T-helper 2 cell treated with Interferon-gamma antibody and Interleukin-4, amounts not matched to agents 100 ng/mL and 5 ng/mL, for 36 hours (primary cell): ENCODE results near the gene ABCC8. TPM values are rescaled to one million over a fixed set of nuclear protein-coding genes. Genes with fewer than 3 reads are reported as not detected.

Source experiments
- intact Hi-C: fragments of 100-400 bp; cut with micrococcal nuclease; formaldehyde crosslinking; loops from one replicate; pipeline ENCODE4 v1.15.1; 2023
- total RNA-seq: library from RNA; stranded (reverse); gene quantifications from 2 replicates; pipeline ENCODE4 v1.2.3, GENCODE V29; 2022

The ABCC8 gene
- total RNA-seq, result 0.50 and 1.3 TPM in 2 replicates

GRCh38 chr11:17476317-17477083 lies at the start of gene ABCC8:
ABCC8 (minus strand) TSS chr11:17476845; CDS start chr11:17476776, 69 bp downstream.
- intact Hi-C loops, result no loop called here

DNA sequence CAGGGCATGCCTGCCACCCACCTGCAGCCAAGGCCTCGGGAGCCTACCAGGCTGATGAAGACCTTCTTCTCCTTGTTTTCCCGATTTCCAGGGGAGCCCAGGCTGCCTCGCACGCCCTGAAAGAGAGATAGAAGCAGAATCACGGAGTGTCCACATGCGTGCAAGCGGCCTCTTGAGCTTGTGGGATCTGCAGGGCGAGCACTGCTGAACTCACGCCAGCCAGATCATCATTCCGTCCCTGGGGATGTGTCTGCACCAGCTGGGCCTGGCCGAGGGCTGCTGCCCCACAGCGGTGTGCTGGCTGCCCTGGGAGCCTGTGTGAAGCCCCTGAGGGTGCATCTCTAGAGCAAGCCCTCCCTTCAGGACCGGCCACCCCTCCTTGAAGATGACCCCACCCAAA lies 49.7 kb upstream of the ABCC8 start:
- intact Hi-C loops, result no loop called here

GRCh38 chr11:17525570-17525969 lies 48.9 kb upstream of the ABCC8 start:
- intact Hi-C loops, result no loop called here

DNA sequence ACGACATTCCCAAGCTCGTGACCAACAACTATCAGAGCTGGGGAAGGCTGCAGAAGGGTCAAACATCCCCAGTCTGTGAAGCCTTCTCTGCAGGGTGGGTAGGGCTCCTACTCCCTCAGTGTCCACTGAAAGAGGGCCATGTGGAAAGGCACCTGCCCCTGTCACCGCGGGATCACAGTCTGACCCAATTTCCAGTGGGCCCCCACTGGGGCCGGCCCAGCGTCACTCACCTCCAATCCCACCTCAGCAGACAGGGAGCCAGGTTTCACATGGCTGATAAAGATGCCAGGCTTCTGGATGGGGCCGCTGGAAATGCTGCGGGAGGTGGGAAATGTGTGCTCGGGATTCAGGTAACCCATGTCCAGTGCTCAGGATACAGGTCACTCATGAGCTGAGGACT lies 47.6 kb upstream of the ABCC8 start:
- intact Hi-C loops, result no loop called here

GRCh38 chr11:17522655-17523054 lies 46.0 kb upstream of the ABCC8 start:
- intact Hi-C loops, result no loop called here

DNA sequence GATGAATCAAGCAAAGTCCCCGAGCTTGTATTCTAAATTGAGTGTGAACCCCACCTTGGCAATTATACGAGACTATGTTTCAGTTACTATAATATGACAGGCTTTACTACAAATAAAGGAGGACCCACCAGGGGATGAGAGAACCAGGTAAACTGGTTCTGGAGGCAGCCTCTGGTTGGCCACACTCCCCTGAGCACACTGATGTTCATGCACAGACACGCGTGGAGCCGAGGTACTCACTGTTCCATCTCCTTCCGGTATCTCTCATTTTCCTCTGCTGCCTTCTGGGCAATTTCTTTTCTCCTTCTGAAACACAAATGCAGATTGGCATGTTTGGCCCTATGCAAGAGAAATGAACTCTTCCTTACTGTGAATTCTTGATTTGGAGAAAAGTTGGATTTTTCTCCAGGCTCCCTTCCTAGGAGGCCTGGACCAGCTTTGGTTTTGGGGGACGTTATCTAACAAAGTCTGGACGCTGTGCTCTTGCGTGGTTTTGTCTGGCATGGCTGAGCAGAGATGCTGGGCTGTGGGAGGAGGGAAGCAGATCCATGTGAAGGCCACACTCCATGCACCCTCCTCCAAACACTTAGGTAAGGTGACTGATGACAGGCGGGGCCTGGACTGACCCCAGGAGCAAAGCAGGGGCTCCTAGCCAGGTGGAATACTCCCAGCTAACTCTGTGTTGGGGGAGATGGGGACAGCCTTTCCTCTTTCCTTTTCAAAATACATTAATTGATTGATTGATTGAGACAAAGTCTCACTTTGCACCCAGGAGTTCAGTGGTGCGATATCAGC lies 44.7 kb upstream of the ABCC8 start:
- intact Hi-C loops, result no loop called here

- intact Hi-C loops, result no loop called here
Observed at GRCh38 chr11:17519061-17519885, 42.6 kb upstream of the ABCC8 start.

GRCh38 chr11:17518366-17518765 lies 41.7 kb upstream of the ABCC8 start:
- intact Hi-C loops, result no loop called here

- intact Hi-C loops, result no loop called here
Observed at GRCh38 chr11:17517186-17517585, 40.5 kb upstream of the ABCC8 start.

GRCh38 chr11:17516551-17517150 lies 40.0 kb upstream of the ABCC8 start:
- intact Hi-C loops, result no loop called here

GRCh38 chr11:17515443-17516176 lies 39.0 kb upstream of the ABCC8 start:
- intact Hi-C loops, result no loop called here

DNA sequence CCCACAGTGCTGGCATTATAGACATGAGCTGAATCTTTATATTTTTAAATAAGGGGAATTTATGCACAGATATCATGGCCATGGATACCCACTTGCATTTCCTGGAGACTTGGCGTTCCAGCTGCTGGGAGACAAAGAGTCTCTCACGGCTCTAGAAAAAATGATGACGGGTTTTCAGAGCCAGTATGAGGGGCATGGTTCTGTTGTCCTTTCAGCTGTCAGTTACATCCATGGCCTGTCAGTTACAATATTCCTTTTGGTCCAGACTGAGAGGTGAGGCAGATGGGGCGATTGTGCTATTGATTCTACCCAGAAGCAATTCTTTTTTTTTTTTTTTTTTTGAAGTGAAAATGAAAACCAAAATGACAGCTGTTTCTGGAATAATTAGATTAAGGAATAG lies 37.8 kb upstream of the ABCC8 start:
- intact Hi-C loops, result no loop called here

GRCh38 chr11:17513853-17514252 lies 37.2 kb upstream of the ABCC8 start:
- intact Hi-C loops, result no loop called here

GRCh38 chr11:17512101-17512500 lies 35.5 kb upstream of the ABCC8 start:
- intact Hi-C loops, result no loop called here

DNA sequence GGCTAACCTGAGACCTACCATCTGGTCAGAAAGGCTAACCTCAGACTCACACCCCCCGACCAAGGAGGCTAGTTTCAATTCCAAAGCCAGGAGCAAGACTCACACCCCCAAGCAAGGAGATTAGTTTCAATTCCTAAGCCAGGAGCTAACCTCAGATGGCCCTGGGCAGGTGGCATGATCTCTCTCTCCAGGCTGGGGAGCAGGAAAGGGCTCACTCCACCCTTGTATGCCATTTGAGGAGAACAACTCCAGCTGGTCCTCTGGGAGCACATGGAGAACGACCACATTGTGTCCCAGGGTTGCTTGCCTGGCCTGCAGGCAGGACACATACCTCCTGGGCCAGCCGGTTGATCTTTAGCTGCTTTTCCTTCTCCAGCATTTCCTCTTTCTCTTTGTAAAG lies 34.9 kb upstream of the ABCC8 start:
- intact Hi-C loops, result no loop called here

DNA sequence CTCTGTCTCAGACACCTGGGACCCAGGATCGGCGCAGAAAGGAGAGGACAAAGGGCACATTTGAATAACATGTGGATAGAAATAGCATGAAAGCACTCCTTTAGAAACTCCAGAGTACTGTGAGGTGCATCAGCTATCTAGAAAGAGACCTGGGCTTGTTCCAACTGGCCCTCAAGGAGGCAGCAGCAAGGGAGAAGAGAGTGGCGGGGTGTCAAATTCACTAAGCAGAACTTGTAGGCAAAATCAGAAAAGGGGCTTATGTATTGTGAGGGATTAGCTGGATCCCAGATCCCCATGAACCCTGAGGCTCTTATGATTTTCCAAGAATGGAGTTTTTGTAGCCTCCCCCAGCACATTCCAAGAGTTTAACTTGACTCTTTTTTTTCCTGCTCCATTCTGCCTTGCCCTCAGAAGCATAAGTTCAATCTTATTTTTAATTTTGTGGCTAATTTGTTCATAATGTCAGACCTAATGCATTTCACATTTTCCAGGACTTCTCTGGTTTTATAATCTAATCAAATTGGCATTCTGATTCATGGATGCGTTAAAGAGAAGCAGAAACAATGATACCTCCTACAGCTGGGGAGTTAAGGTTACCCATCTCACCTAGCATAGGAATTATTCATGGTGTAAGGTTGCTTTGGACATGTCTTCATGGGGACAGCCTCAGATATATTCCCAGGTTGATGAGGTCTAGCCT lies 34.0 kb upstream of the ABCC8 start:
- intact Hi-C loops, result no loop called here

DNA sequence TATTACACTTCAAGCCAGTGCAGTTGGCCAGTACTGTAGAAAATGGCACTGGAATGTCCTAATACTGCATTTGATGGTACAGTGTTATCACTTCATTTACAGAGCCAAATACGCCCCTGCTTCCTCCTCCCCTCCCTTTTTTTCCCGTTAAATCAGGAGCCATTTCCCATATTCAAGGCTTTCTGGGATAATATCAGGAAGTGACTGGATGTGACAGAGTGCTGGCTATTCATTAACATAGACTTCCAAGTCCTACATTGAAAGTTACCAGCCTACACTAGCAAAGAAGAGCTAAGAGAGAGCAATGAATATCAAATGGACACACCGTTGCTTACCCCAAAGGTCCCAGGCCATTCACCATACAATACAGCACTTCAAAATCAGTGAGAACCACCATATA lies 32.1 kb upstream of the ABCC8 start:
- intact Hi-C loops, result loop anchor here (10.0 kb wide), 1 partner anchor 434 kb away; the partner anchor contains the start of gene RPS13

DNA sequence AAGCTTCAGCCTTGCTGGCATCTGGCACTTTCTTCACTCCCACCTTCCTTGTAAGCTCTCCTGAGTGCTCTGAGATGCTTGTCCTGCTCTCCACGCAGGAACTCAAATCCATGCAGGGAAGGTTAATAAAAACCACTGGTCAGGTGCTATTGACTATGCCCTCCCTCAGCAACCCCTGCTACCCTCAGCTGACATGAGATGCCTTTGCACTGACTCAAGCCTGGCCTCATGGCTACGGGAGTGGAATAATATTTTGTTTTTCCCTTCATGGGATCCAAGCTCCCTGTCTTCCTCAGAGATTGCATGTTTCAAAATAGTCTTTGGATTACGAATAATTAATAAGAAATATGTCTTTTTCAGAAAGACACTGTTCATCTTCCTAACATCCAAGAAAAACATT lies 31.7 kb upstream of the ABCC8 start:
- intact Hi-C loops, result loop anchor here (10.0 kb wide), 1 partner anchor 434 kb away; the partner anchor contains the start of gene RPS13

GRCh38 chr11:17507773-17508172 lies 31.1 kb upstream of the ABCC8 start:
- intact Hi-C loops, result loop anchor here (10.0 kb wide), 1 partner anchor 433 kb away; the partner anchor contains the start of gene RPS13

- intact Hi-C loops, result loop anchor here (10.0 kb wide), 1 partner anchor 432 kb away; the partner anchor contains the start of gene RPS13
Observed at GRCh38 chr11:17506942-17507341, 30.3 kb upstream of the ABCC8 start.
